Bone marrow (tissue), 2 donors: ENCODE data around the gene TPPP2.

Source experiments
- DNase-seq, 2 donors: peaks; one replicate each; lab custom pipeline; 2025; lab: John Stamatoyannopoulos, UW

The TPPP2 gene

DNA sequence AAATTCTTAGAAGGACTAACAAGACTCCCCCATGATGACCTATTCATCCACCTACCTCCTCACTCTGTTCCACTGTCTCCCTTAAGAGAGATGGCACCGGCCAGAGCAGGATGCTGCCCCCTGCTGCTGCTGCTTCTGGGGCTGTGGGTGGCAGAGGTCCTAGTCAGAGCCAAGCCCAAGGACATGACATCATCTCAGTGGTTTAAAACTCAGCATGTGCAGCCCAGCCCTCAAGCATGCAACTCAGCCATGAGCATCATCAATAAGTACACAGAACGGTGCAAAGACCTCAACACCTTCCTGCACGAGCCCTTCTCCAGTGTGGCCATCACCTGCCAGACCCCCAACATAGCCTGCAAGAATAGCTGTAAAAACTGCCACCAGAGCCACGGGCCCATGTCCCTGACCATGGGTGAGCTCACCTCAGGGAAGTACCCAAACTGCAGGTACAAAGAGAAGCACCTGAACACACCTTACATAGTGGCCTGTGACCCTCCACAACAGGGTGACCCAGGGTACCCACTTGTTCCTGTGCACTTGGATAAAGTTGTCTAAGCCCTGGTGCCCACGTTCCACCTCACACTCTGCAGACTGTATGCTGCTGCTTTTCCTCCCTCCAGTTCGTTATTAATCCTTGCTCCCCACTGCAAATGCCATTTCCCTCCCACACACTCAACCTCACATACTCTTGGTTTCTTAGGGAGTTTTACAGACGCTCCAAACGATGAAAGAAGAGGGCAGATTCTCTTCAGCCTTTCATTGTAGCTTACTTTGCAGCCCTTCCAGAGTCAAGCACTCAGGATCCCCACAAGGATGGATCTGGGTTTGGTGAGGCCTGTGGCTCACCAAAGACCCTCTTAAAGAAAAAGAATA is 28.0 kb downstream of the TPPP2 start, which contains the start of gene RNASE8:
Gene RNASE8 (plus strand): TSS at position 20 of the 873 bp plus-strand sequence. CDS start 71 bp downstream, at position 91.
- no peak for DNase-seq

GRCh38 chr14:21058903-21059302 is 28.9 kb downstream of the TPPP2 start:
- DNase-seq, result no peak

DNA sequence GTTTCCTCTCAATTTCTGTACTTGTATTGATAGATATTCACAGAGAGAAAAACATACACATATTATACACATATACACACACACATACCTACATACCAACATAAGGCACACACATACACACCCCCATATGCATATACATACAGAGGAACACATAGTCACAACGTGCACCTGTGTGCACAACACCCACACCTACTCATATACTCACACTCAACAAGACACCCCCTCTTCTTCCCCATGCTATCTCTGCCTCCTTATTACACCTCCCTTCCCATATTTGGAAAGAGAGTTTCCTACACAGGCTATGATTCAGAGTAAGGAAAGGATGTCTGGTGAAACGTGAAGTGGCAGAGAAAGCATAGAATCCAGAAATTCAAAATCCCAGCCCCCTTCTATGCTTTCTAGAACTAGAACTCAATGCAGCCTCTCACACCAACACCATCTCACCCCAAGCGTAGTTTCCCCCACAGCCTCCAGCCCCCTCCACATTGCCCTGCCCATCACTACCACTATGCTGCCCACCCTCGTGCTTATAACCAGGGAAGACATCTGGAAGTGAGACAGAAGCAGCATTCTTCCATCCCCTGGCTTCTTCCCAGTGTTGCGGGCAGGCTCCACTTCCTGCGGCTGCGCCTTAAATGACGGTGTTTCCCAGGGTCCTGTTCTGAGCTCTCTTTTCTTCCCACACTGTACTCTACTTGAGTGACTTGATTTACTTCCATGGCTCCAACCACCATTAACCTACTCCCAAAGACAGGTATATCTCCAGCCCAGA is 30.0 kb downstream of the TPPP2 start:
- no peak for DNase-seq

DNA sequence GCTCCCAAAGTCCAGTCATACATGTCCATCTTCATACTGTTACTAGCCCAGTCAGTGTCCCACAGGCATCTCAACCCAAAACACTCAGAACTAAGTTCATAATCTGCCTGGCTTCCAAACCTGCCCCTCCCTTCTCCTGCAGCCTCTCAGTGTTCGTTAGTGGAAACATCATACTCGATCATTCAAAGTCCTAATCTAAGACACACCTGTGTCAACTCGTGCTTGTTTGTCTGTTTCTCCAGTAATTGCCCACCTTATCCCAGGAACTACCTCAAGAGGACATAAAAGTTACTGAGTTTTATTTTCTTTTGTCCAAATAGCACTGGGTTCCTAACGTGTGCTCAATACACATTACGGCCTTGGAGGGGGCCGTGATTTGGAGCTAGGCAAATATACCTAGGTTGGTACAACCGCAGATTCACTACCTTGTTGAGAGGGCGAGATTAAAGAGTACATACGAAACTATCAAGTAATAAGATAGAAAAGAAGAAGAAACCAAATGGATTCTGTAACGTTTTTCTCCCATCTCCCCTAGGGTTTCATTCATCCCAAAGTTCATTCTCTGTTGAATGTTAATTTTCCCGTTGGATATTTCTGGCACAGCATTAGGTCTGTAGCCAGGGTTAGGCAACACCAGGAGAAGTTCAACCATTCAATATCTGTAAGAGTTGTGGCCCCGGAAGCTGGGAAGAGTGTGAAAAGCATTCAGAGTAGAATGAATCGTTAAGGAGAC is 30.8 kb downstream of the TPPP2 start:
- DNase-seq, result no peak

DNA sequence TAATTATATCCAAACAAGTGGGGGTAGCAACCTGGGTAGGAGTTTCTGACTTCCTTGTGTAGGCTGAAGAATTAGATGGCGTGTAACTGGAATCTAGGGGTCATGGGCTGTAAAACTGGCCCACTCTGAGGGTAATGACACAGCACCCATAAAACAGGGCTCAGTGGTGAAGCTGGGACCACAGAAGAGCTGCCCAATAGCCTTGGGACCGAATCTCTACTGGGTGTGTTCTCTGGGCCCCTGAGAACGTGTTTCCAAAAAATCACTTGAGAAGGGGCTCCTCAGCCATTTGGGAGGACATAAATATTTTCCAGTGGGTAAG is 31.3 kb downstream of the TPPP2 start:
- no peak for DNase-seq

DNA sequence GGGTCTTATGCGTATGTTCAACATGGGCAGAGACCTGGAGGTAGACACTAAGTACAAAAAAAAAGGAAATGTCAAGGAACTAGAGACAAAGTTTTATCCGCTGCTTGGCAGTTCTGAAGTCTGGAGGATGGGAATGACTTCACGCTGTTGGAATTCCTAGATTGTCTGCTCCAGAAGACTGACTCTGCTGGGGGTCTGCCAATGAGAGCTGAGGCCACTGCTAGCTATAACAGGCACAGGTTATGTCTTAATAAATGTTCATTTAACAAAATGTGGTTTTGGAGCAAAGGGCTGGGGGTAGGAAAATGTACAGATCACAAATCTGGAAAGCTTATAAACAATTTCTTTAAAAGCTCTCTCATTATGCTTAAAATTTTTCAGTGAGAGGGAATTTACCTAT is 33.5 kb downstream of the TPPP2 start:
- no peak for DNase-seq

- DNase-seq, result peak in 1 of 2 donors; percentile 10
Measured at GRCh38 chr14:21066882-21067502, 37.0 kb downstream of the TPPP2 start.

DNA sequence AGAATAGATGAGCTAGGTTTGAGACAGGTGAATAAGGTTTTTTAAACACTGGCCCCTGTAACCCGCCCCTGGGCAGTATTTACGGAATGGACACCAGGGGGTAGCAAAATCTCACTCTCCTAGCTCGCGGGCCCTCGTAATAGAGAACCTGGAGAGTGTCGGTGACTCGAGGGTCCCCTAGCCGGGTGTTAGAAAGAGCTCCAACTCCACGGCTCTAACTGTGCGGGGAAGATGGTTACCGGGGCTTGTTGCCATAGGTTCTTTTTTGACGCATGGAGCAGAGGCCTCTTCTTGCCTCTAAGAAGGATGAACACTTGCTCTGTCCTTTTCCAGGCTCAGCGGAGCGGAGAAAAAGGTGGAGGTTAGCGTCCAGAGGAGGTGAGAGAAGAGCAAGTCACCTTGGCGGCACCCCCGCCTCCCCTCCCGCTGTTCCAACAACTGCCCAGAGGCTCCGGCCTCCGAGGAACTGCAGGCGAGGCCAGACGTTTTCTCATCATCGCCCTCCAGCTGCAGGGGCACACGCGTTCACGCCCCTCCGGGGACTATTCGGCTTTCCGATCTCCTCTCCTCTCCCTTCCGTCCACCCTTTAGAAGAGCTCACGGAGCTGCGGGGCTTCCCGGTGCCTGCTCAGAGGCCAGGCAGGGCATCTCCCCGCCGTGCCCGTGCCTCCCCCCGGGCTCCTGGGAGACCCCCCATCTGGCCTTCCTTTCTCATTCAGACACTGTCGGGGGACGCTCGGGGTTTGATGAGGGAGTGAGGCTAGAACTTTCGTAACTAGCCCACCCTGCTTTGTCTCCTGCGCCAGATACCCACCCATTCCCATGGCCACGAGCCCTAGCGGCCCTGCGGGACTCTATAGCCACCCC is 38.7 kb downstream of the TPPP2 start:
- DNase-seq, result peak in 1 of 2 donors; percentile 47

GRCh38 chr14:21069388-21070082 is 39.5 kb downstream of the TPPP2 start:
- no peak for DNase-seq

DNA sequence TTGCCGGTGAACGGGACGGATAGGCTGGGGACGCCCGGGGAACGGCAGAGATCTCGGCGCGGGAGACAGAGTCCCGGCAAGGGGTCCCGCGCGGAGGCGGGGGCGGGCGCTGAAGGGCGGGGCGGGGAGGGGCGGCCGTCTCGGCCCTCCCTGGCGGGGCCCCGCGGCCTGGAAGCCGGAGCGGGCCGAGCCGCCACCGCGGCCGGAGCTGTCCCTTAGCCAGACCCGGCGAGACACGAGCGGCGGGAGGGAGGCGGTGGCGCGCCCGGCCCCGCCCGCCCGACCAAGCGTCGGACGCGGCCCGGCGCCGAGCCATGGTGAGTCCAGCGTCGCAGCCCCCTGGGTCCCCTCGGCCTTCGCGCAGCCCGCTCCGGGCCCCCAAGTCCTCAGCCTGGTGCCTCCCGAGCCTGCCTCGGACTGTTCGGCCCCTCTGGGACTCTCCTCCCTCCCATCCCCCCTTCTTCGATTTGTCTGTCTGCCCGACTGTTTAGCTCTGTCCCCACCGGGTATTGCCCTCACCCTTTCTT is 40.1 kb downstream of the TPPP2 start, which contains the start of gene ARHGEF40:
Gene ARHGEF40 (plus strand): TSS at position 222 of the 527 bp plus-strand sequence. CDS start 93 bp downstream, at position 315.
- DNase-seq, result no peak

GRCh38 chr14:21070610-21071224 is 40.7 kb downstream of the TPPP2 start:
- peak; percentile 8 to 72 for DNase-seq

DNA sequence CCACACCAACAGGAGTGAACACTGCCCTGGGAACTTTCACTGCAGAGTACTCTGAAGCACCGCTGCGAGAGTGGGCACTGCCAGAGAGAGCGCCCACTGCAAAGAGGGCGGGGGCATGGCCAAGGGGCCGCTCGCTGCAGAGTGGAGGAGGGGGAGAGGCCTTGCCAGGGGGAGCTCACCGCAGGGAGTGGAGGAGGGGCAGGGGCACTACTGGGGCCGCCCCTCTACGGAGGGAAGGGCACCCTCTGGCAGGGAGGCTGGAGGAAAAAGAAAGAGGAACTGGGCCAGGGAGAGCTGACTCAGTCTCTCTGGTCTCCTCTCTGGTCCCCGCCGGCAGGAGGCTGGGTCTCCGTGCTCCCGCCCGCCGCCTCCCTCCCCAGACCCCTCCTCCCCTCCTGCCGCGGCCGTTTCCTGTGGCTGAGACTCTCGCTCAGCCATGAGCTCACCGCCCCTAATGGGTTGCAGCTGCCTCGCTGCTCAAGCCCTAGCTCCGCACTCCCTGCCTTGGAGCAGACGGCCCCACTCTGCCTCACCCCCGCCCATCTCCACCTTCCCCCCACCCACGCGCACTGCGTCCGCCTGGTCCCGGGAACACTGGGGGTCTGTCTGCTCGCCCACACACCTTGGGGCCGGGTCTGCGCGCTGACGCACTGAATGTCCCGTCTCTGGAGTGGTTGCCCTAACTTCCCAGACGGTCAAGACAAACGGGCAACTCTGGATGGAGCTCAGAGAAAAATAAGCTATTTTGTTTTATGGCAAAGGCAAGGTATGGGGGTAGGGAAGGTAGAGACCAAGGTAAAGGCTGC is 41.4 kb downstream of the TPPP2 start:
- DNase-seq, result peak; percentile 89 to 90

GRCh38 chr14:21072031-21072473 is 42.0 kb downstream of the TPPP2 start:
- peak in 1 of 2 donors; percentile 47 for DNase-seq

DNA sequence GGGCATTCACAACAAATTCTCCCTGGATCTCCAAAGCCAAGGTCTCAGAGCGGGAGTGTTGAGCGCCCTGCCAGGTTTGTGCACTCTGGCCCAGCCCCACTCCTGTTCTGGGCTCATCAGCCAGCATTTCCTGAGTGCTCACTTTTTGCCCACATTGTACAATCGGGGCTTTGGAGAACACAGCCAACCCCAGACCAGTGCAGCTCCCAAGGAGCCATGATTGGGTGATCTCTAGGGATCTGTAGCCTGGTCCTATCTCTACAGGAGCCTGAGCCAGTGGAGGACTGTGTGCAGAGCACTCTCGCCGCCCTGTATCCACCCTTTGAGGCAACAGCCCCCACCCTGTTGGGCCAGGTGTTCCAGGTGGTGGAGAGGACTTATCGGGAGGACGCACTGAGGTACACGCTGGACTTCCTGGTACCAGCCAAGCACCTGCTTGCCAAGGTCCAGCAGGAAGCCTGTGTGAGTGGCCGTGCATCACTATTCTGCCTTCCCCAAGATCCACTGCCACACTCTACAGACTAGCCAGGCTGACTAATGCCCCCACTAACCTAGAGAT is 42.8 kb downstream of the TPPP2 start:
- no peak for DNase-seq

DNA sequence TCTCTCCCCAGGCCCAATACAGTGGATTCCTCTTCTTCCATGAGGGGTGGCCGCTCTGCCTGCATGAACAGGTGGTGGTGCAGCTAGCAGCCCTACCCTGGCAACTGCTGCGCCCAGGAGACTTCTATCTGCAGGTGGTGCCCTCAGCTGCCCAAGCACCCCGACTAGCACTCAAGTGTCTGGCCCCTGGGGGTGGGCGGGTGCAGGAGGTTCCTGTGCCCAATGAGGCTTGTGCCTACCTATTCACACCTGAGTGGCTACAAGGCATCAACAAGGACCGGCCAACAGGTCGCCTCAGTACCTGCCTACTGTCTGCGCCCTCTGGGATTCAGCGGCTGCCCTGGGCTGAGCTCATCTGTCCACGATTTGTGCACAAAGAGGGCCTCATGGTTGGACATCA is 43.9 kb downstream of the TPPP2 start:
- no peak for DNase-seq

DNA sequence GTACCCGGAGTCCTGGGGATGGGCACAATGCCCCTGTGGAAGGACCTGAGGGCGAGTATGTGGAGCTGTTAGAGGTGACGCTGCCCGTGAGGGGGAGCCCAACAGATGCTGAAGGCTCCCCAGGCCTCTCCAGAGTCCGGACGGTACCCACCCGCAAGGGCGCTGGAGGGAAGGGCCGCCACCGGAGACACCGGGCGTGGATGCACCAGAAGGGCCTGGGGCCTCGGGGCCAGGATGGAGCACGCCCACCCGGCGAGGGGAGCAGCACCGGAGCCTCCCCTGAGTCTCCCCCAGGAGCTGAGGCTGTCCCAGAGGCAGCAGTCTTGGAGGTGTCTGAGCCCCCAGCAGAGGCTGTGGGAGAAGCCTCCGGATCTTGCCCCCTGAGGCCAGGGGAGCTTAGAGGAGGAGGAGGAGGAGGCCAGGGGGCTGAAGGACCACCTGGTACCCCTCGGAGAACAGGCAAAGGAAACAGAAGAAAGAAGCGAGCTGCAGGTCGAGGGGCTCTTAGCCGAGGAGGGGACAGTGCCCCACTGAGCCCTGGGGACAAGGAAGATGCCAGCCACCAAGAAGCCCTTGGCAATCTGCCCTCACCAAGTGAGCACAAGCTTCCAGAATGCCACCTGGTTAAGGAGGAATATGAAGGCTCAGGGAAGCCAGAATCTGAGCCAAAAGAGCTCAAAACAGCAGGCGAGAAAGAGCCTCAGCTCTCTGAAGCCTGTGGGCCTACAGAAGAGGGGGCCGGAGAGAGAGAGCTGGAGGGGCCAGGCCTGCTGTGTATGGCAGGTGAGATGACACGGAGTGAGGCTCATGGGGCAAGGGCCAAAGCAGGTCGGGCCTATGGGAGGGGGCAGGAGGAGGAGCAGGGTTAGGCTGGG is 44.6 kb downstream of the TPPP2 start:
- no peak for DNase-seq

DNA sequence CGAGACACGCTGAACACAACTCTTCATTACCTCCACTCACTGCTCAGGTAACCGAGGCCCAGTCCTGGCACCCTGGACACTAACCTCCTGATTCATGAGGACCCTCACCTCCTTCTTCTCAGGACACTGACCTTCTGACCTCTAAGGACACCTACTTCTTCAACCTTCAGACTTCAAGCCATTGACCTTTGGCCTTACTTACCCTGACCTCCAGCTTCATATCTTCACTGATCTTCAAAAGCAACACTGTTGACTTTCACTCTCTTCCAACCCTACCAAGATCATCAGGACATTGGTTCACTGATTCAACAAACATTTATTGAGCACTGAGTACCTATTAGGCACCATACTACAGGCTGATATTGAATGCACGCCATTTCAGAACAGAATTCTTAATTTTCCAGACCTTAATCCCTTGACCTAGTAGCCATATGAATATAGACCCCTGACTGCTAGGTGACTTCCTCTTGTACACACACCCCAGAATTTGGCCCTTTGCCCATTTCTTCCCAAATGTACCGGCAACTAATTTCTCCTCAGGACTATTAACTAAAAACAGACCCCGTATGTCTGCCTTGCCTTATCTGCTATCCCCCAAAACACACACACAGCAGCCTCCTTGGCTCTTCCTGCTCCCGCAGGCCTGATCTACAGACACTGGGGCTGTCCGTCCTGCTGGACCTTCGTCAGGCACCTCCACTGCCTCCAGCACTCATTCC is 45.9 kb downstream of the TPPP2 start:
- no peak for DNase-seq
